Stimulated activated CD4-positive, alpha-beta T cell treated with anti-CD3 and anti-CD28 coated beads, Interleukin-1b, Interleukin-23, amount 100 ng/mL, for 24 hours (primary cell): Measurements from ENCODE around the gene TWF2.

Experiments
- DNase-seq, 4 experiments: peaks; one replicate each; pipeline ENCODE4 v3.0.0-alpha.2; 2020; ENCODE audit warnings: low read depth in 4 of 4, low spot score in 1 of 4

TWF2 gene

DNA sequence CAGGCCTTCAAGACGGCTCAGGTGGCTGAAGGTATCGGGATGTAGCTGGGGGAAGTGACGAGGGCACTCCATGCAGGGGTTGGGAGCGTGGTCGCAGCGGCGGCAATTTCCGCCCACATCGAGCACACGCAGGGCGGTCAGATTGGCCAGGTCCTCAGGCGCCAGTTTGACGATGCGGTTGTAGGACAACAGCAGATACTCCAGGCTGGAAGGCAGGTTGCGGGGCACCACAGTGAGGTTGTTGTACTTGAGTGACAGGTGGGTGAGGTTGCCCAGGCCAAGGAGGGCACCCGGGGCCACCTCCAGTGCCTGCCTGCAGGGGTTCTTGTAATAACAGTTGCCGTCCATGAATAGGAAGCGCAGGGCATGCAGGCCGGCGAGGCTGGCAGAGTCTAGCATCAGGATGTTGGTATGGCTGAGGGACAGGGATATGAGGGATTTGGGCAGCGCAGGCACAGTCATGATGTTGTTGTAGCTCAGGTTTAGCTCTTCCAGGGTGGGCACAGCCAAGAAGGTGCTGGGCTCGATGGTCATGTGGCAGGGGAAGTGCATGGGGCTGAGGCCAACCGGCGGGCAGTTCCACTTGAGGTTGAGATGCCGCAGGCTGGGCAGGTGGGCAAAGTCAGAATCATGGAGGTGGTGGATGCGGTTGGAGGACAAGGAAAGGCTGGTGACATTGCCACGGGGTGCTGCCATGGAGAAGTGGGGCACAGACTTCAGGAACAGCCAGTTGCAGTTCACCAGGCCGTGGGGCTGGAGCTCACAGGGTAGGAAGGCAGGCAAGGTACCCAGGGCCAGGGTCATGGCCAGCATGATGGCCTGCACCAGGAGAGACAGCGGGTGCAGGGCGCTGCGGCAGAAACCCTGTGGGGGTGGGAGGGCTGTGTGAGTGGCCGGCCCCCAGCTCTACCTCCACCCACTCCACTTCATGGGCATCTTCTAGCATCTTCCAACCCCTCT is 15.2 kb downstream of the TWF2 start:
- DNase-seq, result no peak

DNA sequence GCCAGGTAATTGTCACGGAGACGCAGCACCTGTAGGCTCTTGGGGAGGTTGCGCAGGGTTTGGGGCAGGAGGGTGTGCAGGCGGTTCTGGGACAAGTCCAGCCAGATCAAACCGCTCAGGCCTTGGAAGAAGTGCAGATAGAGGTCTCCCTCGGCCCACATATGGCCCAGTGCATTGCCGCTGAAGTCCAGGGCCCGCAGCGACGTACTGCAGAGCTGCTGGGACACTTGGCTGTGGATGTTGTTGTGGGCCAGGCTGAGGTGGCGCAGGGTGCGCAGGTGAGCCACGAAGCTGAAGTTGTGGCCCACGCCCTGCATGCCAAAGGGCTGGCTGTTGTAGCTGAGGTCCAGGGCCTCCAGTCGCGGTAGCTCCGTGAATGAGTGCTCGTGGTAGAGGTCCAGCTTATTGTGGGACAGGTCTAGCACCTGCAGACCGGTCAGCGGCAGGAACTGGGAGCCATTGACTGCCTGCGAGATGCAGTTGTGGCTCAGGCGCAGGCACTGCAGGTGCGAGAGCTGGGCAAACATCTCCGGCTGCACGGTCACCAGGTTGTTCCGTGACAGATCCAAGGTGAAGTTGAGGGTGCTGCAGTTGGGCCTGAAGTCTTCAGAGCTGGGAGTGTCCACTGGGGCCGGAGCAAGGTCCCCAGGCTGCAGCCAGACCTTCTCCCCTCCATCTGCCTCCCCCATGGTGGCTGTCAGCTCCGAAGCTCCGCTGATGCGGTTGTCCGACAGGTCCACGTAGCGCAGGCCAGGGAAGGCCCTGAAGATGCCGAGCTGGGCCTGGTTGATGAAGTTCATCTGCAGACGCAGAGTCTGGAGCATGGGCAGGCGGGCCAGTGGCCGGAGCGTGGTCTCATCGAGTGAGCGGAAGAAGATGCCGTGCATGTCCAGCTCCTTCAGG is 16.4 kb downstream of the TWF2 start:
- DNase-seq, result no peak

DNA sequence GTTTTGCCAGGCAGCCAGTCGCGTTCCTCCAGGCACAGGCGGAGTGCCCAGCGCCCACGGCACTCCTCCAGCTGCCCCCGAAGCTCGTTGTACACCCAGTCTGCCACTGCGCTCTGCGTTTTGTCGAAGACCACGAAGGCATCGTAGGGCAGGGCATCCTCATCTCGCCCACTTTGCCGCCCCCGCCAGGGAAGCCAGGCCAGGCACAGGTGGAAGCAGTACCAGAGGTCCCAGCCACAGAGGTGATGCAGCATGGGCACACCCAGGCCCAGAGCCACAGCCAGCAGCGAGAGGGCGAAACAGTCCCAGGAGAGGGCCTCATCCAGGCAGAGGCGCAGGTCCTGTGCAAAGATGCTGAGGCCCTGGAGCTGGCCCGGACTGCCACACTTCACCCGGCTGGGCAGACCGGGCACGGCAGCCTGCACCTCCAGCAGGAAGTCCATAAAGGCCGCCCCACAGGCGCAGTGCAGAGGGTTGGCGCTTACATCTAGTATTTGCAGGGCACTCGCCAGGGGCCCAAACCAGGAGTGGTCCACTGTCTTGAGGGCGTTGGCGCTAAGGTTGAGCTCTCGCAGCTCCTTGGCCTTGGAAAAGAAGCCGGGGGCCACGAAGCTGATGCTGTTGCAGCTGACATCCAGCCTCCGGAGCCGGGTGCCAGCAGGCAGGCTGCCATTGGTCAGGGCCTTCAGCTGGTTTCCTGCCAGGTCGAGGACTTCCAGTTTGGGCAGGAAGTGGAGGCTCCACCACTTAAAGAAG is 17.2 kb downstream of the TWF2 start:
- DNase-seq, result no peak

DNA sequence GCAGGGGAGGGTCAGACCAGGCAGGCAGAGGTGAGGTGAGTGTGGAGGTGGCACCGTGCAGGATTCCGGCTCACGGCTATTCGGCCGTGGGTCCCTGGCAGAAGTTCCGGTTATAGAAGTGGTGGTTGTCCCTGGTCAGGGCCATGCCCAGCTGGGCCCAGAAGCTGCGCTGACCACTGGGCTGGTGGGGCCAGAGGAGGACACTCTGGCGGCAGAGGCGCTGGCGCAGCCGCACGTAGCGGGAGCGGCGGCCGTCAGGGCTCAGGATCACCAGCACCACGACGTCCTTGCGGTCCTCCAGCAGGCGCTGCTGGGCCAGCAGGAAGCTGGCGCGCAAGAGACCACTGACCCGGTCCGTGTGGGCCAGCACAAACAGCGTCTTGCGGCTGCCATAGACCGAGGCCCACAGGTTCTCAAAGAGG is 17.8 kb downstream of the TWF2 start:
- no peak for DNase-seq

DNA sequence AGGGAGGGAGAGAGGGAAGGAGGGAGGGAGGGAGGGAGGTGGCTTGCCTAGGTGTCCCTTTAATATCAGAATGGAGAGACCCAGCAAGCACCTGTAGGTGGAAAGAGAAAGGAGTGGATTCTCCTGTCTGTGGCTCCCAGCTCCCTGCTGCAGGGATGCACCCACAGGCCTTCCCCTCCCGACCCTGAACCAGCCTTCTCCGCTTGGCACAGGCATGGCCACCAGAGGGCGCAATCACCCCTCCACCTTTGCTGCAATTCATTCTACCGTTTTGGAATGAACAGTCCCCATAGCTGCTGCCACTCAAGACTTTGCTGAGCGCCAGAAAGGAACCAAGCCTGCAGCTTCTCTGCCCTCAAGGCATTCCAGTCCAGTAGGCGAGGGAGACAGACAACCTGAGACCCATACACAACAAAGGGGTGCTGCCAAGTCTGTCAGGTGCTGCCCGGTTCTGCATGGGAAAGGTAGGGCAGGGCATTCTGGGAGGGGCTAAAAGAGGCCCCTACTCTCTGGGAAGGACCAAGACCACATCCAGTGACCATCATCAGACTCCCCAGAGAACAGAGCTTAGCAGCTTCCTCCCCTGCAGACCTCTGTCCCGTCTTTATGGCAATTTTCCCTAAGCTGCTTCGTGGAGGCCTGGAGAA is 18.5 kb downstream of the TWF2 start:
- DNase-seq, result peak; percentile 83 to 86 (median 86)

DNA sequence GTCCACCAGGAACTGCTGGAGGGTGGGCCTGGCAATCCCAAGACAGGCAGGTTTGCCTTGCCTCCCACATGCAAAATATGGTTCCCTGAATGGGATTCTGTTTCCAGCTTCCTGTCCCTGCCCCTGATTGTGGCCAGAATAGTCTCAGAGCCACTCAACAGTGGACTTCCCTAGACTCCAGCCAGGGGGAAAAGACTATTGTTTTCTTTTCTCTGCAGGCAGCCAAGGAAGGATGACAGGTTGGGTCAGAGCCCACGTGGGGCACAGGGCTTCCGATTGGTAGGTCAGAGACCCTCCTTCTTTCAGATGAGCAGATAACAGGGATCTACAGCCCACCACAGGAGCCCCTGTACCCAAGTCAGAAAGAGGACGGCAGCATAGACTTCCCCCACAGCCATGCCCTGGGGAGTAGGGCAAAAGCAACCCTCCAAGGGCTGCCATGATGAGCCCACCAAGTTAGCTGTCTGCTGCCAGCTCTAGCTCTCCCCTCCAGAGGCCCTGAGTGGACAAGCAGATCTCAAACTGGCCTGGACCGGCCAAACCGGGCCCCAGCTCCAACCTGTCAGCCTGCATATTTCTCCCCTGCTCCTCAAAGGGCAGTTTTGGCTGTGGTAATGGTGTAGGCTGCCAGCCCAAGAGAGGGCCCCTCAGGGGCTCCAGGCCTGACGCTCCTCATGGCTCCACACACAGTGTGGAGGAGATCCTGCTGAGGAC is 19.9 kb downstream of the TWF2 start:
- no peak for DNase-seq

DNA sequence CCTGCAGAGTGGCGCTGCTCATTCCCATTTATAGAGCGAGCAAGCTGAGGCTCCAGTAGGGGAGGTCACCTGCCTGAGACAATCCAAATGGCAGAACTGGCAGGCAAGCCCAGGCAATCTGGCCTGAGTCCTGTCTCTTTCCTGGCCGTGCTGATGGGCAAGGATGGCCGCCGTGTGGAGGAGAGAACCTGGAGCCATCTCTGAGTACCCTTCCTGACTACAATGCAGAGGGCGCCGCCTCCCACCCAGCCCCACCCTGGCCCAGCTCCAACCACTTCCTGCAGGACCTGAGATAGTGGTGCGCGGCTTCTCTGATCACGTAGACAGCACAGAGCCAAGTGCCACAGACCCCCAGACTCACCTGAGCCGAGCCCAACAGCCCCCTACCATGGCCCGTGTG is 20.5 kb downstream of the TWF2 start:
- no peak for DNase-seq

DNA sequence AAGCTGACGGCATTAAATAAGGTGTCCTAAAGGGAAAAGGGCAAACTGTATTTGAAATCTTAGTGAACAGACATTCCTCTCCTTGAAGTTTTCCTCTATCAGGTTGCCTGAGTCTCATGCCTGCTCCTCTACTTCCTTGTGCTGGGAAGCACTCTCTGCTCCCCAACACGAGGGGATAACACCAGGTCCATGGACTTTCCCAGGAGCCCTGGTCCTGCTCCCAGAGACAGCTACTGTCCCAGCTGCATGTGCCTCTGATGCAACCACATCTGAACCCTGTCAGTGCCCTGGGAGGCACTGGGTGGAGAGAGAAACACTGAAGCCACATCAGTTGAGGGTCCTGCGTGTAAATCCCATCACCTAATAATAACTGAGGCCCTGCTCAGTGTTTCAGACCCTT is 20.9 kb downstream of the TWF2 start:
- no peak for DNase-seq

DNA sequence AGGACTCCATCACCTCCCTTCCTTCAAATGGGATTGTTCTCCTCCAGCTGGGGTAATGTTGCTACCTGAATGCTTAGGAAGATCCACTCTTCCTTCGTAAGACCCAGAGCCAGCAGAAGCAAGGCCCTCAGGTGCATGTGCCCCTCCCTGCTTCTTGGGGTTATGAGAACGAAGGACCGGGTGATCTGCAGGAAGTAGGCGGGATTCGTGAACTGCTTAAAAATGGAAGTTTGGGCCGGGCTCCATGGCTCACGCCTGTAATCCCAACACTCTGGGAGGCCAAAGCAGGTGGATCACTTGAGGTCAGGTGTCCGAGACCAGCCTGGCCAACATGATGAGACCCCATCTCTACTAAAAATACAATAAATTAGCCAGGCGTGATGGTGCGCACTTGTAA is 21.6 kb downstream of the TWF2 start:
- DNase-seq, result no peak

DNA sequence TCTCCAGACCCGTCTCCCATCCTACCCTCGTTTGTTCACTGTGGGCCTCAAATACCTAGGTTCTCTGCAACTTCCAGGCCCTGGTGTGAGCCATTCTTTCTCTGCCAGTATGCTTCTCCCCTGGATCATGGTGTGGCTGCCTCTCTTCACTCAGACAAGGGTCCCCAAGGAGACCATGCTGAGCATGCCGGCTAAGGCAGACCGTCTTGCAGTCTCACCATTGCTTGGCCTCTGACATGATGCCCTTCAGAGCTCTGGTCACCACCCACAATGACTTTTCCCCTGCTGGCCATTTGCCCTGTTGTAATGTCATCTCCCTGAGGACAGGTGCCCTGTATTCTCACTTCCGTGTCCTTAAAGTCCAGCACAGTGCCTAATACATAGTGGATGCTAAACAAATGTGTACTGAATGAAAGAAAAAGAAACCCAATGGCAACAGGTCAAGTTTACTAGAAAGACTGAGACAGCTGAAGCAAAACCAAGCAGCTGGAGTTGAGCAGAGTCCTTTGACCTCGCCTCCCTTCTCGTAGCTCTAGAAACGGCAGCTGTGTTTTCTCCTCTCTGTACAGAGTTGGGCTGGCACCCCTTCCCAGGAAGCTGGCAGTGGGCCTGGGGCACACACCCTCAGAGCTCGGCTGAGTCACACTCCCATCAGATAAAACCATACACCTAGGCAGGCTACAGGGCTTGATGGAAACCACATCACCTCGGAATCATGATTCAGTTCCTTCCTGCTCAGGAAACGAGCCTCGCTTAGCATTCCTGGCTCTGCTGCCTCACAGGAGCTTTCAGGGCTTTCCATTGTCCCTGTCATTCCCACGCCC is 22.2 kb downstream of the TWF2 start:
- peak in 1 of 4 experiments; percentile 48 for DNase-seq

DNA sequence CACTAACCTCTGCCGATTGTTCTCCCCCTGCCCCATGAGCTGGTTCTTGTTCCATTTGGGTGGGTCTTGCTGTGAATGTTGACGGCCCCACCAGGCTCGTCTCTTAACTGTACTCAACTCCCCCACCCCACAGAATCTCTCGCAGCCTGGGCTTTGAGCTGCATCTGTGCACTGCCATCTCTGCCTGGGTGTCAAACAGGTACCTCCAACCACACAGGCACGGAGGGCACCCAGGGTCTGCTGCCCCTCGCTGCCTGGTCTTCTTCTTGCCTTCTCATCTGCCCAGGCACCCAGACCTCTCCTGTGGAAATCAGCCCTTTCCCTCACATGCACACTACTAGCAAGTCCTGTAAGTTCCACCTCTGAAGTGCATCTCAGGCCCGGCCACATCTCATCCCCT is 23.6 kb downstream of the TWF2 start:
- DNase-seq, result no peak

DNA sequence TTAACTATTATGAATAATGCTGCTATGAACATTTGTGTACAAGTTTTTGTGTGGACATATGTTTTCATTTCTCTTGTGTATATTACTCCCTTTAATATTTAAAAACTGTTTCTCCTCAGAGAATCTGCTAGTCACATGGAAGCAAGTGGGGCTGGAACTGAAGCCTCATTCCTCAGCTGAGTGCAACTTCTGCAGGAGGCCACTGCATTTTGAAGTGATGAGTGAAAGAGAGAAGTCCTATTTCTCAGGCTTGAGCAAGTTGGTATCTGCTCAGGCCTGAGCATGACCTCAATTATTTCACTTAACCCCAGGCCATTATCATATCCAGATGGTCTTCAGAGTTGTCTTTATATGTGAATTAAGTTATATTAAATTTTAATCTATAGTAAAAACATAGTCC is 25.1 kb downstream of the TWF2 start:
- no peak for DNase-seq

DNA sequence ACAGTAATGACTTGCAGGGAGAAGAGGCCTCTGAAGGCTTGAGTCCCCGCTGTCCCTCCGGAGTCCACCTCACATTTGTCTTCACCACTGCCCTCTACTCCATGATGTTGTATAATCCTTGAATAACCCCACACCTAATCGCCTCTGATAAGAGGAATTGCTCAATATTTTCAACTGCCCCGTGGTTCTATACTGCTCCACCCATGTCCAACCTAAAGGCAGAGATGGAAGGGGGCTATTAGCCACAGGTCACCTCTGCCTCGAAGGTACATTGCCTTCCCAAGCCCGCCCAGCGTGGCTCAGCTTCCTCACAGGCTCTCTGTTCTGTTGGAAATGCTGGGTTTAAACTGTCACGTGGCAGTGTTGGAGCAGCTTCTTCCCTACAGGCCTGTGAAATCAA is 26.0 kb downstream of the TWF2 start:
- DNase-seq, result no peak

DNA sequence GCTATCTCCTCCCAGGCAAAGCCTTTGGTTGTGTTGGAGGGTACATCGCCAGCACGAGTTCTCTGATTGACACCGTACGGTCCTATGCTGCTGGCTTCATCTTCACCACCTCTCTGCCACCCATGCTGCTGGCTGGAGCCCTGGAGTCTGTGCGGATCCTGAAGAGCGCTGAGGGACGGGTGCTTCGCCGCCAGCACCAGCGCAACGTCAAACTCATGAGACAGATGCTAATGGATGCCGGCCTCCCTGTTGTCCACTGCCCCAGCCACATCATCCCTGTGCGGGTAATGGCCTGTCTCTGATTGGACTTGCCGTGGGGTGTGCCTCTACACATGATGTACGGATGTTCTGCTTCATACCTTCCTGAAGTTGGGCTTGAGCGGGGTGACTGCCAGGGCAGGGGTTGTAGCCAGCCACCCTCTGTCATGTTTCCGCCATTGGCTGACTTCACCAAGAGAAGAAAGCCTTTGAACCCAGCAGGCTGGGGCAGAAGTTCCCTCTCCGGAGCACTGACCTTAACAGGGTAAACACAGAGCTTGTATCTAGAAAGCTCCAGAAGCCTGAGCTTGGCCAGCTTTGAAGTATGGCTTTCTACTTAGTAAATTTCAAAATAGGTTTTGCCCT is 27.6 kb downstream of the TWF2 start:
- no peak for DNase-seq

DNA sequence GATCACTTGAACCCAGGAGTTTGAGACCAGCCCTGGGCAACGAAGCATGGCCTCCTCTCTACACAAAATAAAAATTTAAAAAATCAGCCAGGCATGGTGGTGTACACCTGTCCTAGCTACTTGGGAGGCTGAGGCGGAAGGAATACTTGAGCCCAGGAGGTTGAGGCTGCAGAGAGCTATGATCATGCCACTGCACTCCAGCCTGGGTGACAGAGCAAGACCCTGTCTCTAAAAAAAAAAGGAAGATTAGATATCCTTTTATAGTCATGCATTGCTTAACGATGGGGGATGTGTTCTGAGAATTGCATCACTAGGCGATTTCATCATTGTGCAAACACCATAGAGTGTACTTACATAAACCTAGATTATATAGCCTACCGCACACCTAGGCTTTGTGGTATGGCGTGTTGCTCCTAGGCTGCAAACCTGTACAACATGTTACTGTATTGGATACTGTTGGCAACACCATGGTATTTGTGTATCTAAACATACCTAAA is 28.4 kb downstream of the TWF2 start:
- DNase-seq, result no peak

DNA sequence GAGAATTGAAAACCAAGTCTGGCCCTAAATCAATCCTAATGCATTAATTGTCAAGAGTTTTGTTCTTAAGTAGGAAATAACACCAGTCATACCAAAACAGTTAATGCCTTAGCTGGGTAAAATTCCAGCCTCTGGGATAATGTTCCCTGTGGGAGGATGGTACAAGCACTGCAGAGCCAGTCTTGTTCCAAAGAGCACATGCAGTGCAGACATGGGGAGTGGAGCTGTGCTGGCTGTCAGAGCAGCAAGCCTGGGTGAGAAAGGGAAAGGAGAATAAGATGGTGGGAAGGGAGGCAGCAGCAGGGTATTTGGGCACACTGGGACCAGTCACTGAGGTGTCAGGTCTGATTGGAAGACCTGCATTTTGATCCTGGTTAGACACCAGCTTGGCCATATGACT is 28.9 kb downstream of the TWF2 start:
- DNase-seq, result no peak

DNA sequence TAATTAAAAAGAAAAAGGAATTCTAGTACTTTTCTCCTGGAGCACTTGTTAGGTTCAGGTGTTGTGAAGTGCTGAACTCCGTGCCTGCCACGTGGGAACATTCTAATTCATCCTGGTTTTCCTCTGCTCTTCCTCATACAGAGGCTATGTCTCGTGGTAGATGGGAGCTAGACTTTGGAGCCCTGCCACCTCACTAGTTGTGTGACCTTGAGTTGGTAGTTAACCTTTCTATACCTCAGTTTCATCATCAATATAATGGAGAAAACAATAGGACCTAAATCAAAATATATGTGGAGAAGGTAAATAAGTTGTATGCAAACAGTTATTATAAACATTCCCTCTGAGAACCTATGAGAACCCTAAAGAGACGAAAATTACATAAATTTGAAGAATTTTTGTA is 30.4 kb downstream of the TWF2 start:
- no peak for DNase-seq

DNA sequence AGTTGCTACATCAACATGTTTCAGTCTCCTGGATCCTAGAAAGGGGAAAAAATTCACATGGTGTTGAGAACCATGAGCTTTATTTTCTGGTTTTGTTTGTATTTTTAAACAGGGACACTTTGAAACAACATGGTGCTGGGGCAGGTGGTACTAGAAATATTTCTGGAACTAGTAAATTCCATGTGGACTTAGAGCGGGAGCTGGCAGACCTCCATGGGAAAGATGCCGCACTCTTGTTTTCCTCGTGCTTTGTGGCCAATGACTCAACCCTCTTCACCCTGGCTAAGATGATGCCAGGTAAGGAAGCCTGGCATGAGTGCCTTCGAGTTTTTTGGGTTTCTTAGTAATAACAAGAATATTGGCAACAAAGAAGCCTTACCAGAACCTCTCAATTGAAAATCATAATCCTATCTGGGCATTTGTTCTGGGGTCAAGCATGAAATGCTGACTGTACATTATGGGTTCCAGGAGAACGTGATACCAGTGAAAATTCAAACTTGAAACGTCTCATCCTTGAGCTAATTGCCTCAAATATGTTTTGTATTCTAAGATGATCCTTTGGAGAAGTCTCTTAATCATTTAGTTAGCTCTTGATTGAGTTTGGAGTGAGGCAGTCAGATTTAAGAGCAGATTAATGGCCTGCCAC is 33.1 kb downstream of the TWF2 start:
- DNase-seq, result no peak
